ENCODE data around the gene VAMP2.

Gene VAMP2

GRCh38 chr17:8162997-8163977 is 539 bp upstream of the VAMP2 start:
- Histone ChIP-seq H2AFZ (ENCODE audit: low read depth, low read length) (peak overlapping the region; percentile 41; the same call in 1 of the 2 replicates), H3K79me2 (ENCODE audit: low read length) (peaks cover 21% of the 10 kb centered on the region), H3K9me3 (ENCODE audit: insufficient read depth, low read length) (no peaks in the 10 kb centered on the region)

GRCh38 chr17:8161289-8162232 is 1.2 kb downstream of the VAMP2 start:
- Histone ChIP-seq H3K27ac (ENCODE audit: low read length) (no peak overlapping the region; the same call in 1 of the 2 replicates), H3K4me3 (ENCODE audit: low read length) (peak overlapping the region; percentile 99), H3K4me2 (ENCODE audit: low read length) (peak overlapping the region; percentile 93), H3K36me3 (replicated peaks; ENCODE audit: low read depth, low read length) (peaks cover 7% of the 10 kb centered on the region), H3K9me3 (ENCODE audit: insufficient read depth, low read length) (no peaks in the 10 kb centered on the region), H3K79me2 (ENCODE audit: low read length) (peaks cover 21% of the 10 kb centered on the region), H2AFZ (ENCODE audit: low read depth, low read length) (no peak overlapping the region), H3K4me1 (ENCODE audit: low read length) (peaks cover 30% of the 10 kb centered on the region), H3K9ac (ENCODE audit: low read length) (peak overlapping the region; percentile 99), H3K27me3 (ENCODE audit: low read depth, low read length) (no peaks in the 10 kb centered on the region), H4K20me1 (ENCODE audit: insufficient read depth, low read length) (peaks cover 8% of the 10 kb centered on the region; the same call in 1 of the 2 replicates)
- TF ChIP-seq CTCF (IDR thresholded peaks at IDR 0.05; ENCODE audit: low read depth, low read length) (no peak), EZH2phosphoT487 (IDR thresholded peaks at IDR 0.05; ENCODE audit: low read depth) (no peak)

More at GRCh38 chr17:8162997-8163977, 539 bp upstream of the VAMP2 start:
- TF ChIP-seq CTCF (IDR thresholded peaks at IDR 0.05; ENCODE audit: low read depth, low read length) (no peak), EZH2phosphoT487 (IDR thresholded peaks at IDR 0.05; ENCODE audit: low read depth) (no peak)
- H3K27me3 ChIP-seq (ENCODE audit: low read depth, low read length) = no peaks in the 10 kb centered on the region
- H3K27ac ChIP-seq (ENCODE audit: low read length) = peak overlapping the region; percentile 71
- H4K20me1 ChIP-seq (ENCODE audit: insufficient read depth, low read length) = peaks cover 8% of the 10 kb centered on the region; the same call in 1 of the 2 replicates
- peaks cover 30% of the 10 kb centered on the region for H3K4me1 ChIP-seq (ENCODE audit: low read length)
- H3K9ac ChIP-seq (ENCODE audit: low read length) = peak overlapping the region; percentile 99
- H3K36me3 ChIP-seq (replicated peaks; ENCODE audit: low read depth, low read length) = peaks cover 7% of the 10 kb centered on the region
- peak overlapping the region; percentile 99 for H3K4me2 ChIP-seq (ENCODE audit: low read length)
- peak overlapping the region; percentile 99 for H3K4me3 ChIP-seq (ENCODE audit: low read length)

GRCh38 chr17:8160741-8161221 is 2.0 kb downstream of the VAMP2 start:
- Histone ChIP-seq H3K27ac (ENCODE audit: low read length) (no peak overlapping the region), H2AFZ (ENCODE audit: low read depth, low read length) (no peak overlapping the region), H3K4me3 (ENCODE audit: low read length) (no peak overlapping the region), H3K36me3 (replicated peaks; ENCODE audit: low read depth, low read length) (peaks cover 7% of the 10 kb centered on the region), H3K4me1 (ENCODE audit: low read length) (peaks cover 30% of the 10 kb centered on the region), H3K9ac (ENCODE audit: low read length) (no peak overlapping the region), H3K9me3 (ENCODE audit: insufficient read depth, low read length) (no peaks in the 10 kb centered on the region), H4K20me1 (ENCODE audit: insufficient read depth, low read length) (peaks cover 8% of the 10 kb centered on the region; the same call in 1 of the 2 replicates), H3K79me2 (ENCODE audit: low read length) (peaks cover 21% of the 10 kb centered on the region), H3K27me3 (ENCODE audit: low read depth, low read length) (no peaks in the 10 kb centered on the region), H3K4me2 (ENCODE audit: low read length) (peak overlapping the region; percentile 14; the same call in 1 of the 2 replicates)
- TF ChIP-seq EZH2phosphoT487 (IDR thresholded peaks at IDR 0.05; ENCODE audit: low read depth) (no peak), CTCF (IDR thresholded peaks at IDR 0.05; ENCODE audit: low read depth, low read length) (no peak)

All from OCI-LY3 (cell line).